Measurements from ENCODE around the gene CDK1. TPM values are rescaled to one million over a fixed set of nuclear protein-coding genes. Genes with fewer than 3 reads are reported as not detected.

The CDK1 gene
- total RNA-seq, 1 donor from 2014 or later, result 6.6 TPM

DNA sequence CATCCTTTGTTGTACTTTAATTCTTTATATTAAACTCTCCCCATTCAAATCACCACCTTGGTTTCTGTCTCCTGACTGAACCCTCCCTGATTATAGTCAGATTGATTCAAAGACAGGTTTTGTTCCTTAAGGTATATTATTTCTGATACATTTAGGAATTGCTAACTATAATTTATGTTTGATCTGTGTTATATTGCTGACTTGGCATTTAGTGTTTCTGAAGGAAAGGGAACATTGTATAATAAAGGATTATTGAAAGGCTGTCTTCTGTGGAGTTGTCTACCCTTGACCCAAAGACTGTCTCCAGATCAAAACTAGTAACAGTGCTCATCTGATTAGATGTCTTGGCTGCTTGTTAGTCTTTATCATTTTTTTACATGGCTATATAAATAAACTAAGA is 10.3 kb downstream of the CDK1 start:
- no peaks in the 10 kb centered on the region for H3K4me1 ChIP-seq (ENCODE audit: insufficient read depth, low read length)
- peaks cover 17% of the 10 kb centered on the region for H3K36me3 ChIP-seq (ENCODE audit: insufficient read depth, low read length)
- DNase-seq (ENCODE audit: low read depth), result no peak
- no peaks in the 10 kb centered on the region for H3K4me1 Mint-ChIP-seq (ENCODE audit: low read depth, unreplicated experiment)
- no peak for TF ChIP-seq EZH2 (IDR thresholded peaks at IDR 0.05; ENCODE audit: insufficient read depth, low read length)
- TF ChIP-seq, protein P1, sequence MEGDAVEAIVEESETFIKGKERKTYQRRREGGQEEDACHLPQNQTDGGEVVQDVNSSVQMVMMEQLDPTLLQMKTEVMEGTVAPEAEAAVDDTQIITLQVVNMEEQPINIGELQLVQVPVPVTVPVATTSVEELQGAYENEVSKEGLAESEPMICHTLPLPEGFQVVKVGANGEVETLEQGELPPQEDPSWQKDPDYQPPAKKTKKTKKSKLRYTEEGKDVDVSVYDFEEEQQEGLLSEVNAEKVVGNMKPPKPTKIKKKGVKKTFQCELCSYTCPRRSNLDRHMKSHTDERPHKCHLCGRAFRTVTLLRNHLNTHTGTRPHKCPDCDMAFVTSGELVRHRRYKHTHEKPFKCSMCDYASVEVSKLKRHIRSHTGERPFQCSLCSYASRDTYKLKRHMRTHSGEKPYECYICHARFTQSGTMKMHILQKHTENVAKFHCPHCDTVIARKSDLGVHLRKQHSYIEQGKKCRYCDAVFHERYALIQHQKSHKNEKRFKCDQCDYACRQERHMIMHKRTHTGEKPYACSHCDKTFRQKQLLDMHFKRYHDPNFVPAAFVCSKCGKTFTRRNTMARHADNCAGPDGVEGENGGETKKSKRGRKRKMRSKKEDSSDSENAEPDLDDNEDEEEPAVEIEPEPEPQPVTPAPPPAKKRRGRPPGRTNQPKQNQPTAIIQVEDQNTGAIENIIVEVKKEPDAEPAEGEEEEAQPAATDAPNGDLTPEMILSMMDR (IDR thresholded peaks at IDR 0.05; ENCODE audit: insufficient read depth, low read depth, low read length), result no peak
- H4K20me1 ChIP-seq (ENCODE audit: insufficient read depth, low read length), result no peaks in the 10 kb centered on the region
- H3K27ac Mint-ChIP-seq (ENCODE audit: unreplicated experiment), result no peak overlapping the region
- no peaks in the 10 kb centered on the region for H3K9me3 ChIP-seq (ENCODE audit: insufficient read depth, low read depth, low read length)
- no peak for FAIRE-seq
- H3K27ac ChIP-seq (ENCODE audit: low read depth, low read length), result no peak overlapping the region
- H2AFZ ChIP-seq (ENCODE audit: low read depth, low read length), result no peak overlapping the region
- H3K9me3 Mint-ChIP-seq (ENCODE audit: unreplicated experiment), result no peaks in the 10 kb centered on the region
- no peak overlapping the region for H3K4me3 ChIP-seq (ENCODE audit: insufficient read depth, low read depth, low read length)
- peaks cover 94% of the 10 kb centered on the region for H3K79me2 ChIP-seq (ENCODE audit: insufficient read depth, low read length)
- no peaks in the 10 kb centered on the region for H3K27me3 Mint-ChIP-seq (ENCODE audit: low read depth, unreplicated experiment)
- H3K36me3 Mint-ChIP-seq (ENCODE audit: low read depth, unreplicated experiment), result no peaks in the 10 kb centered on the region
- no peak overlapping the region for H3K4me3 Mint-ChIP-seq (ENCODE audit: unreplicated experiment)
- H3K9ac ChIP-seq (ENCODE audit: low read length), result no peak overlapping the region
- no peak overlapping the region for H3K4me2 ChIP-seq (ENCODE audit: low read length)
- H3K27me3 ChIP-seq (ENCODE audit: insufficient read depth, low read length), result no peaks in the 10 kb centered on the region

DNA sequence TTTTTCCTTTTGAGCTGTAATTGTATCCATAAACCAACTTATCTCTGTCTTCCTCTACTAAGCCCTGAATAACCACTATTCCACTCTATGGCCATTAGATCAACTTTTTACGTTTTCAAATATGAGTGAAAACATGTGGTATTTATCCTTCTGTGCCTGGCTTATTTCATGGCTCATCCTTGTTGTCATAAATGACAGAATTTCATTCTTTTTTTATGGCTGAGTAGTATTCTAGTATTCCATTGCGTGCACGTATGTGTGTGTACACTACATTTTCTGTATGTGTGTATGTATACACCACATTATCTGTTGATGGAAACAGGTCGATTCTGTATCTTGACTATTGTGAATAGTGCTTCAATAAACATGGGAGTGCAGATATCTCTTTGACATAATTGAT is 11.1 kb downstream of the CDK1 start:
- no peak overlapping the region for H3K4me2 ChIP-seq (ENCODE audit: low read length)
- H3K27me3 Mint-ChIP-seq (ENCODE audit: low read depth, unreplicated experiment), result no peaks in the 10 kb centered on the region
- no peaks in the 10 kb centered on the region for H3K4me1 ChIP-seq (ENCODE audit: insufficient read depth, low read length)
- peaks cover 86% of the 10 kb centered on the region for H3K79me2 ChIP-seq (ENCODE audit: insufficient read depth, low read length)
- TF ChIP-seq, protein P1 (IDR thresholded peaks at IDR 0.05; ENCODE audit: insufficient read depth, low read depth, low read length), result no peak
- no peak for TF ChIP-seq EZH2 (IDR thresholded peaks at IDR 0.05; ENCODE audit: insufficient read depth, low read length)
- H3K4me3 Mint-ChIP-seq (ENCODE audit: unreplicated experiment), result no peak overlapping the region
- no peak overlapping the region for H2AFZ ChIP-seq (ENCODE audit: low read depth, low read length)
- H3K36me3 Mint-ChIP-seq (ENCODE audit: low read depth, unreplicated experiment), result no peaks in the 10 kb centered on the region
- DNase-seq (ENCODE audit: low read depth), result no peak
- no peak for FAIRE-seq
- H3K4me1 Mint-ChIP-seq (ENCODE audit: low read depth, unreplicated experiment), result no peaks in the 10 kb centered on the region
- H3K9ac ChIP-seq (ENCODE audit: low read length), result no peak overlapping the region
- H3K9me3 ChIP-seq (ENCODE audit: insufficient read depth, low read depth, low read length), result no peaks in the 10 kb centered on the region
- no peak overlapping the region for H3K27ac ChIP-seq (ENCODE audit: low read depth, low read length)
- H4K20me1 ChIP-seq (ENCODE audit: insufficient read depth, low read length), result no peaks in the 10 kb centered on the region
- H3K4me3 ChIP-seq (ENCODE audit: insufficient read depth, low read depth, low read length), result no peak overlapping the region
- H3K27me3 ChIP-seq (ENCODE audit: insufficient read depth, low read length), result no peaks in the 10 kb centered on the region
- no peak overlapping the region for H3K27ac Mint-ChIP-seq (ENCODE audit: unreplicated experiment)
- H3K36me3 ChIP-seq (ENCODE audit: insufficient read depth, low read length), result peaks cover 17% of the 10 kb centered on the region
- H3K9me3 Mint-ChIP-seq (ENCODE audit: unreplicated experiment), result no peaks in the 10 kb centered on the region

DNA sequence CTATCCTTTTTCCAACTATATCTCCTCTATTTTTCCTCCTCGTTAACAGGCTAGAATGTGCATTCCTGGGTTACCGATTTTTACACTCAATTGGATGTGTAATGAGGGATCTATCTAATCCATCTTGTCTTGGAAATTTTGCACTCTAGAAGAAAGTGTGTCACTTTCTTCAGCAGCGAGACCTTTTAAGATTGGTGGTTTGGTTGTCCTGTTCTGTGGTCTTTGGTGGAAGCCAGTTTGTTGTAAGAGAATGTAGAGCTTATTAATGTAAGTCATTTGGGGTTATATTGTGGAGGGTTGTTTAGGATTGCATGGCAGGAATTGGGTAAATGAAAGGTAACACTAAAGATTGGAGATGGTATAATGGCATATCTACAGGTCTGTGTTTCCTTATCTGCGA is 16.7 kb downstream of the CDK1 start:
- no peak overlapping the region for H3K27ac Mint-ChIP-seq (ENCODE audit: unreplicated experiment)
- Histone ChIP-seq H3K9ac (ENCODE audit: low read length) (no peak overlapping the region), H3K36me3 (ENCODE audit: insufficient read depth, low read length) (peaks cover 23% of the 10 kb centered on the region), H3K4me3 (ENCODE audit: insufficient read depth, low read depth, low read length) (no peak overlapping the region), H3K27ac (ENCODE audit: low read depth, low read length) (no peak overlapping the region), H3K27me3 (ENCODE audit: insufficient read depth, low read length) (no peaks in the 10 kb centered on the region), H4K20me1 (ENCODE audit: insufficient read depth, low read length) (no peaks in the 10 kb centered on the region), H3K4me2 (ENCODE audit: low read length) (no peak overlapping the region), H3K4me1 (ENCODE audit: insufficient read depth, low read length) (no peaks in the 10 kb centered on the region), H3K79me2 (ENCODE audit: insufficient read depth, low read length) (peaks cover 33% of the 10 kb centered on the region), H2AFZ (ENCODE audit: low read depth, low read length) (no peak overlapping the region), H3K9me3 (ENCODE audit: insufficient read depth, low read depth, low read length) (no peaks in the 10 kb centered on the region)
- DNase-seq (ENCODE audit: low read depth), result no peak
- no peak for TF ChIP-seq EZH2 (IDR thresholded peaks at IDR 0.05; ENCODE audit: insufficient read depth, low read length)
- TF ChIP-seq, protein P1 (IDR thresholded peaks at IDR 0.05; ENCODE audit: insufficient read depth, low read depth, low read length), result no peak
- FAIRE-seq, result no peak
- H3K9me3 Mint-ChIP-seq (ENCODE audit: unreplicated experiment), result no peaks in the 10 kb centered on the region
- no peaks in the 10 kb centered on the region for H3K36me3 Mint-ChIP-seq (ENCODE audit: low read depth, unreplicated experiment)
- no peak overlapping the region for H3K4me3 Mint-ChIP-seq (ENCODE audit: unreplicated experiment)
- H3K4me1 Mint-ChIP-seq (ENCODE audit: low read depth, unreplicated experiment), result no peaks in the 10 kb centered on the region
- no peaks in the 10 kb centered on the region for H3K27me3 Mint-ChIP-seq (ENCODE audit: low read depth, unreplicated experiment)

Measured in astrocyte (in vitro differentiated cells and primary cell).